Natural killer cell (primary cell): ENCODE results near the gene DOCK11. TPM values are rescaled to one million over a fixed set of nuclear protein-coding genes. Genes with fewer than 3 reads are reported as not detected.

ENCODE experiments used
- ATAC-seq, 3 donors: fragments of 150-1000 bp in 2 of 3; fragments of 200-7000 bp in 1 of 3; cut with Tn5 transposase; 1 replicate in 1 of 3; 2 replicates in 2 of 3; pipeline ENCODE4 v1.10.0; 2021; ENCODE audit warnings: mild to moderate bottlenecking in 2 of 3, moderate library complexity in 2 of 3
- DNase-seq, 2 donors: peaks; one replicate each; pipeline versions ENCODE4 v3.0.0 to v3.0.0-alpha.2; 2013 to 2021; ENCODE audit warnings: mixed read lengths in 1 of 2
- H3K27ac ChIP-seq: one replicate; pipeline ENCODE4 v1.5.1; 2013; ENCODE audit warnings: mild to moderate bottlenecking, low read length
- H3K27me3 ChIP-seq: one replicate; pipeline ENCODE4 v1.6.1; 2013; ENCODE audit warnings: low read length; ENCODE audit not compliant: control insufficient read depth, insufficient read depth
- H3K36me3 ChIP-seq: one replicate; pipeline ENCODE4 v1.6.1; 2013; ENCODE audit warnings: low read length; ENCODE audit not compliant: control insufficient read depth, insufficient read depth
- H3K4me1 ChIP-seq: one replicate; pipeline ENCODE4 v1.6.1; 2013; ENCODE audit warnings: low read length; ENCODE audit not compliant: control insufficient read depth, insufficient read depth
- H3K4me3 ChIP-seq: one replicate; pipeline ENCODE4 v1.5.1; 2013; ENCODE audit warnings: low read length
- H3K9me3 ChIP-seq: one replicate; pipeline ENCODE4 v1.6.1; 2013; ENCODE audit warnings: low read length; ENCODE audit not compliant: control insufficient read depth, insufficient read depth
- H3K27ac Mint-ChIP-seq, 2 donors: one replicate each; pipeline ENCODE4 v1.8.0; 2022; ENCODE audit warnings: mild to moderate bottlenecking in 2 of 2, mixed read lengths in 2 of 2, moderate library complexity in 1 of 2
- H3K27me3 Mint-ChIP-seq, 2 donors: one replicate each; pipeline ENCODE4 v1.8.0; 2022; ENCODE audit warnings: low read depth in 2 of 2, mixed read lengths in 2 of 2
- H3K36me3 Mint-ChIP-seq: one replicate; pipeline ENCODE4 v1.8.0; 2022; ENCODE audit warnings: mixed read lengths
- H3K4me1 Mint-ChIP-seq, 2 donors: one replicate each; pipeline ENCODE4 v1.8.0; 2022; ENCODE audit warnings: mixed read lengths in 2 of 2
- H3K4me3 Mint-ChIP-seq: one replicate; pipeline ENCODE4 v1.8.0; 2022; ENCODE audit warnings: mild to moderate bottlenecking, moderate library complexity, mixed read lengths
- H3K9me3 Mint-ChIP-seq, 2 donors: one replicate each; pipeline ENCODE4 v1.8.0; 2022; ENCODE audit warnings: mixed read lengths in 2 of 2
- CTCF ChIP-seq: fragments of 200-600 bp; IDR thresholded peaks from one replicate; pipeline ENCODE4 v1.8.0; 2022; ENCODE audit warnings: antibody characterized with exemption
- WGBS: methylation state at CpG from one replicate; pipeline ENCODE4 v1.1.7; 2013; ENCODE audit warnings: missing lambda C conversion rate; ENCODE audit not compliant: insufficient coverage; 5-methylcytosine and 5-hydroxymethylcytosine counted together
- intact Hi-C: fragments of 100-400 bp; cut with micrococcal nuclease; formaldehyde crosslinking; loops from one replicate; pipeline ENCODE4 v1.14.2; 2022
- total RNA-seq, 4 donors: library from RNA; stranded (reverse); fragments of 120-200 nt in 1 of 4; gene quantifications; one replicate each; pipeline versions ENCODE4 v1.2.3 to v1.2.4, GENCODE V29; 2013 to 2022

DOCK11 gene
- total RNA-seq, 3 donors from 2014 or later (not counting 1 experiment from before 2014, with no cell fraction given): 108 to 130 (median 117) TPM

GRCh38 chrX:118507766-118508165 lies 12.2 kb downstream of the DOCK11 start:
- no peak for TF ChIP-seq CTCF
- WGBS: 86% methylated on average over 1 of the region's 1 CpG
- peak overlapping the region; percentile 52 to 66 for H3K27ac Mint-ChIP-seq
- intact Hi-C loops: no loop called here
- peaks cover 6% of the 10 kb centered on the region for H3K36me3 Mint-ChIP-seq
- Histone ChIP-seq H3K27ac (no peak overlapping the region), H3K4me1 (peaks cover 53% of the 10 kb centered on the region), H3K9me3 (no peaks in the 10 kb centered on the region), H3K36me3 (peaks cover 6% of the 10 kb centered on the region), H3K27me3 (no peaks in the 10 kb centered on the region), H3K4me3 (no peak overlapping the region)
- ATAC-seq (no peak), DNase-seq (no peak)
- H3K27me3 Mint-ChIP-seq: no peaks in the 10 kb centered on the region
- H3K4me1 Mint-ChIP-seq: peaks cover 45 to 66% of the 10 kb centered on the region in 2 donors
- no peaks in the 10 kb centered on the region for H3K9me3 Mint-ChIP-seq
- H3K4me3 Mint-ChIP-seq: no peak overlapping the region

GRCh38 chrX:118508221-118508620 lies 12.6 kb downstream of the DOCK11 start:
- H3K4me1 ChIP-seq: peaks cover 53% of the 10 kb centered on the region

GRCh38 chrX:118508635-118509034 lies 13.0 kb downstream of the DOCK11 start:
- H3K4me1 Mint-ChIP-seq: peaks cover 48 to 68% of the 10 kb centered on the region in 2 donors
- no peaks in the 10 kb centered on the region for H3K9me3 Mint-ChIP-seq
- peaks cover 6% of the 10 kb centered on the region for H3K36me3 Mint-ChIP-seq
- DNase-seq (no peak), ATAC-seq (no peak)
- no peaks in the 10 kb centered on the region for H3K27me3 Mint-ChIP-seq
- H3K4me3 ChIP-seq: no peak overlapping the region
- 97% methylated on average over 6 of the region's 6 CpGs for WGBS
- intact Hi-C loops: no loop called here
- H3K9me3 ChIP-seq: no peaks in the 10 kb centered on the region
- TF ChIP-seq CTCF: no peak
- H3K27ac Mint-ChIP-seq: peak overlapping the region; percentile 52 to 66
- no peak overlapping the region for H3K27ac ChIP-seq
- peaks cover 53% of the 10 kb centered on the region for H3K4me1 ChIP-seq
- H3K27me3 ChIP-seq: no peaks in the 10 kb centered on the region
- H3K36me3 ChIP-seq: peaks cover 6% of the 10 kb centered on the region
- H3K4me3 Mint-ChIP-seq: peak overlapping the region; percentile 35

More at GRCh38 chrX:118508221-118508620, 12.6 kb downstream of the DOCK11 start:
- Mint-ChIP-seq H3K36me3 (peaks cover 6% of the 10 kb centered on the region), H3K27me3 (no peaks in the 10 kb centered on the region), H3K4me1 (peaks cover 48 to 68% of the 10 kb centered on the region in 2 donors), H3K27ac (peak overlapping the region; percentile 52 to 66), H3K4me3 (no peak overlapping the region), H3K9me3 (no peaks in the 10 kb centered on the region)
- Histone ChIP-seq H3K36me3 (peaks cover 6% of the 10 kb centered on the region), H3K9me3 (no peaks in the 10 kb centered on the region), H3K27me3 (no peaks in the 10 kb centered on the region), H3K27ac (no peak overlapping the region), H3K4me3 (no peak overlapping the region)
- TF ChIP-seq CTCF: no peak
- no peak for DNase-seq
- intact Hi-C loops: no loop called here
- 94% methylated on average over 5 of the region's 5 CpGs for WGBS
- ATAC-seq: no peak

- Histone ChIP-seq H3K27me3 (no peaks in the 10 kb centered on the region), H3K36me3 (peaks cover 11% of the 10 kb centered on the region), H3K4me3 (no peak overlapping the region), H3K9me3 (no peaks in the 10 kb centered on the region), H3K27ac (no peak overlapping the region), H3K4me1 (peaks cover 46% of the 10 kb centered on the region)
- H3K27ac Mint-ChIP-seq: peak overlapping the region; percentile 52 to 70
- intact Hi-C loops: no loop called here
- H3K36me3 Mint-ChIP-seq: peaks cover 6% of the 10 kb centered on the region
- no peak for TF ChIP-seq CTCF
- H3K4me3 Mint-ChIP-seq: peak overlapping the region; percentile 31
- 97% methylated on average over 4 of the region's 5 CpGs for WGBS
- no peaks in the 10 kb centered on the region for H3K9me3 Mint-ChIP-seq
- no peak for DNase-seq
- no peak for ATAC-seq
- H3K4me1 Mint-ChIP-seq: peaks cover 55 to 74% of the 10 kb centered on the region in 2 donors
- H3K27me3 Mint-ChIP-seq: no peaks in the 10 kb centered on the region
Observed at GRCh38 chrX:118510111-118510510, 14.5 kb downstream of the DOCK11 start.
